ENCODE results near the gene SAMD4B.
A peak's percentile ranks its signal among the peaks of the same experiment; 100 is the strongest.

The SAMD4B gene

DNA sequence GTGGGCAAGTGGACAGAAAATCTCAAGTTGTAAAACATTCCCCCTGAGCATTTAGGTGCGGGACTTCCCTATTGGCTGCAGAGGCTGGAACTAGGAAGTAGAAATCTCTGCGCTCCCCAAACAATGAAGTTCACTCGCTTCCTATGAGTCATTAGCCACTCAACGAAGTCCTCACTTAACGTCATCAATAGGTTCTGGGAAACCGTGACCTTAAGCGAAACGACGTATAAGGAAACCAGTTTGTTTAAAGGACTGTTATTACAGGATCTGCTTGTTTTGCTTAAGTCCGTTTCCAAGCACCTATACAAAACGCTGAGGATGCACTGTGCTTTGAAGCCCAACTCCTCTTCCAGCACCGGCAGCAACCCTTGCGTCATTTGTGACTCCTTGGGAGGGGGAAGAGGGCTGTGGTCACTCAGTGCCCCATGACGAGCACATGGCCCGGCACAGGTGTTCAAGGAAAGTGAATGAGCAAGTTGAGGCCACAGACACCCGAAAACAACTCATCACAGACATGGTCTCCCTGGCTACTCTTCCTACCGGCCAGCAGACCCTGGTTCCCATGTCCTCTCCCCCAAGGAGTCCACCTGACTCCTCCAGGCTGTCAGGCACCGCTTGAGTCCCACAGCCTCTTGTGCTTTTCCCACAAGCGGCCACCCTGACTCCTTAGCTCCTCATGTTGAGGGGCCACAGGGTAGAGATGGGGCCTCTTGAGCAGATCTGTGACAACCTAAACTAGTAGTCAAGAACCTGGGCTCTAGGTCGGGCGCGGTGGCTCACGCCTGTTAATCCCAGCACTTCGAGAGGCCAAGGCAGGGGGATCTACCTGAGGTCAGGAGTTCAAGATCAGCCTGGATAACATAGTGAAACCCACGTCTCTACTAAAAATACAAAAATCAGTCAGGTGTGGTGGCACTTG, 88.7 kb downstream of the SAMD4B start:
- Mint-ChIP-seq H3K27me3 (no peaks in the 10 kb centered on the region), H3K4me3 (peak overlapping the region; percentile 15 to 29), H3K9me3 (no peaks in the 10 kb centered on the region), H3K36me3 (ENCODE audit: insufficient read depth) (peaks cover 61% of the 10 kb centered on the region), H3K4me1 (ENCODE audit: low read depth in 2 of 2) (peaks cover 22 to 31% of the 10 kb centered on the region in 2 donors), H3K27ac (peak overlapping the region; percentile 62 to 90)
- ATAC-seq (replicated peaks) (peak; percentile 67), DNase-seq (peak; percentile 34 to 67 (median 59))

DNA sequence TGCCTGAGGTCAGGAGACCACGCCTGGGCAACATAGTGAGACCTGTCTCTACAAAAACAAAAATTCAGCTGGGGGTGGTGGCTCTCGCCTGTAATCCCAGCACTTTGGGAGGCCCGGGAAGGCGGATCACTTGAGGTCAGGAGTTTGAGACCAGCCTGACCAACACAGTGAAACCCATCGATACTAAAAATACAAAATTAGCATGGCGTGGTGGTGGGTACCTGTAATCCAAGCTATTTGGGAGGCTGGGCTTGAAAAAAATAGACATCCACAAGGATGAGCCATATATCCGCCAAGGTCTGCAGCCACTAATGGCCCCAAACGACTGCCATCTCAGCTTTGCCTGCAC, 90.4 kb downstream of the SAMD4B start:
- Mint-ChIP-seq H3K27me3 (peaks cover 0 to 5% of the 10 kb centered on the region in 2 donors), H3K9me3 (no peaks in the 10 kb centered on the region), H3K36me3 (ENCODE audit: insufficient read depth) (peaks cover 71% of the 10 kb centered on the region), H3K27ac (peak overlapping the region in 1 of 2 donors; percentile 97), H3K4me1 (ENCODE audit: low read depth in 2 of 2) (peaks cover 26 to 39% of the 10 kb centered on the region in 2 donors), H3K4me3 (peak overlapping the region; percentile 29 to 35)
- ATAC-seq (replicated peaks) (no peak), DNase-seq (no peak)

DNA sequence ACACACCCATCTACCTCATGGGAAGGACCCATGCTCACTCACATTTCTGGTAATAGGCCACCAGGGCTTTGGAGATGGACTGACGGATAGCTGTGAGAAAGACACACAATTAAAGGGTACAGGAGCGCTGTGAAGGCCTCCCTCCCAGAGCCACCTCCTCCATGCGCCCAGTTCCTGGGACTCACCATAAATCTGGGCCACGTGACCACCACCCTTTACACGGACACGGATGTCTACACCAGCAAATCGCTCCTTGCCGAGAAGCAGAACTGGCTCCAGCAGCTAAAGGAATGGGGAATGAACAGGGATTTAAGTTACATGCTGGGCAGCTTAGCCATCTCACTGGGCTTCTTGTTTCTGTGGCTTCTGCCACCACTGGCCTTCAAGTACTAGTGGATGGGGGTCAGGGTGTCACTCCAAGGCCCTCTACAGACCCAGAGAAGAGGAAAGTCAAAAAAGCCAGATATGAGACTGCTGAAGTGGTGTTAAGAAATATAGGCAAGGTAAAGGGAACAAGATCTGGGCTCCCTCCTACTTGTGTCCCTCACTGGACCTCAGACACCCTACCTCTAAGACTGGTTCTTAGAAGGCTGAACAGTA, 91.4 kb downstream of the SAMD4B start:
- Mint-ChIP-seq H3K36me3 (ENCODE audit: insufficient read depth) (peaks cover 75% of the 10 kb centered on the region), H3K4me1 (ENCODE audit: low read depth in 2 of 2) (peaks cover 26 to 39% of the 10 kb centered on the region in 2 donors), H3K9me3 (no peaks in the 10 kb centered on the region), H3K4me3 (peak overlapping the region in 1 of 2 donors; percentile 40), H3K27me3 (peaks cover 0 to 8% of the 10 kb centered on the region in 2 donors), H3K27ac (peak overlapping the region; percentile 97 to 99)
- DNase-seq (no peak), ATAC-seq (replicated peaks) (no peak)

DNA sequence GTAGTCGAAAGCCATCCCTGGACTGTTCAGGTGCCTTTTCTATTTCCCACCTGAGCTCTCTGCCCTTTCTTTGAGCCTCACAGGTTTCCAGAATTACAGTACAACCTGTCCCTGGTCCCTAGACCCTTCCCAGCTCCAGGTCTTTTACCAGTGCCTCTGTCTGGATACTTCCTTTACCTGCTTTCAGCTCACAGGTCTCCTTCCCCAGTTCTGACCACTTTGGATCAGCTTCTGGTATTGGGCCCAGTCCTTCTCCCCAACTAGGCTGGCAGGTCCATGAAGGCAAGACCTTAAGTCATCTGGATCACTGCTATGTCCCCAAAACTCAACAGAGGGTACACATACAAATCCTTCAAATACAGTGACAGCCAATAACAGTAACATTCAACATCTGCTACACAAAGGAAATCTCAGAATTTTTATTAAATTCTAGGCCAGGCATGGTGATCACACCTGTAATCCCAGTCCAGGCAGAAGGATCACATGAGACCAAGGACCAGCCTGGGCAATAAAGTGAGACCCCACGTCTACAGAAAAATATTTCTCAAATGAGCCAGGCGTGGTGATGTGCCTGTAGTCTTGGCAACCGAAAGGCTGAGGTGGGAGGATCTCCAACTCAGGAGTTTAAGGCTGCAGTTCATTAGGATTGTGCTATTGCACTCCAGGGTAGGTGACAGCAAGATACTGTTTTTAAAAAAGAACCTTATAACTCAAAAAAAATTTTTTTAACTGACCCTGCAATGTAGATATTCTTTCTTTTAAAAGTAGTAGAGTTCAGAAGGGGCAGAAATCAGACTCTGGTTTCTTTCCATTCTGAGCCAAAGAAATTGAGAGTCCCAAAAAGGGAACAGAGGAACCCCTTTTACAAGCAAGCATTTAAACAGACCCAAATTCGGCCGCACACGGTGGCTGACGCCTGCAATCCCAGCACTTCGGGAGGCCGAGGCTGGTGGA, 92.2 kb downstream of the SAMD4B start:
- H3K36me3 Mint-ChIP-seq (ENCODE audit: insufficient read depth): peaks cover 75% of the 10 kb centered on the region
- H3K4me1 Mint-ChIP-seq (ENCODE audit: low read depth in 2 of 2): peaks cover 26 to 39% of the 10 kb centered on the region in 2 donors
- peak overlapping the region; percentile 97 to 99 for H3K27ac Mint-ChIP-seq
- peaks cover 0 to 8% of the 10 kb centered on the region in 2 donors for H3K27me3 Mint-ChIP-seq
- no peak for DNase-seq
- H3K4me3 Mint-ChIP-seq: peak overlapping the region; percentile 93 to 100
- ATAC-seq (replicated peaks): no peak
- no peaks in the 10 kb centered on the region for H3K9me3 Mint-ChIP-seq
